GM04504 (cell line): ENCODE data around the gene GGT5.
A peak's percentile ranks its signal among the peaks of the same experiment; 100 is the strongest.
"Not testable (repeated sequence)": the region's sequence is repeated elsewhere in the genome, so short reads cannot be mapped to it uniquely, and the experiment has no call there.

Experiments
- DNase-seq: peaks from one replicate; pipeline ENCODE4 v3.0.0-alpha.2; 2012; ENCODE audit warnings: low read depth

Gene GGT5

GRCh38 chr22:24203856-24204255 is 41.0 kb downstream of the GGT5 start:
- DNase-seq = not testable (repeated sequence)

- DNase-seq = no peak
These were observed 42.9 kb downstream of the GGT5 start for GRCh38 chr22:24201681-24202614.

GRCh38 chr22:24200619-24201212 is 44.2 kb downstream of the GGT5 start:
- DNase-seq = no peak

GRCh38 chr22:24198682-24199052 is 46.2 kb downstream of the GGT5 start:
- DNase-seq = no peak

GRCh38 chr22:24191893-24192292 is 53.0 kb downstream of the GGT5 start:
- DNase-seq = no peak

- DNase-seq = no peak
These were observed 53.5 kb downstream of the GGT5 start for GRCh38 chr22:24191381-24191841.

- DNase-seq = no peak
These were observed 54.2 kb downstream of the GGT5 start for GRCh38 chr22:24190596-24191208.

GRCh38 chr22:24190159-24190540 is 54.7 kb downstream of the GGT5 start:
- no peak for DNase-seq

GRCh38 chr22:24189249-24190158 is 55.4 kb downstream of the GGT5 start:
- DNase-seq = peak; percentile 28

- DNase-seq = no peak
These were observed 56.1 kb downstream of the GGT5 start for GRCh38 chr22:24188705-24189248.

GRCh38 chr22:24187731-24188644 is 56.9 kb downstream of the GGT5 start:
- DNase-seq = no peak

- no peak for DNase-seq
These were observed 57.8 kb downstream of the GGT5 start for GRCh38 chr22:24186892-24187670.

- no peak for DNase-seq
These were observed 58.5 kb downstream of the GGT5 start for GRCh38 chr22:24186352-24186740.

- DNase-seq = no peak
These were observed 59.2 kb downstream of the GGT5 start for GRCh38 chr22:24185501-24186351.

- DNase-seq = no peak
These were observed 59.8 kb downstream of the GGT5 start for GRCh38 chr22:24185001-24185500.

- no peak for DNase-seq
These were observed 60.7 kb downstream of the GGT5 start for GRCh38 chr22:24184057-24184798.

- no peak for DNase-seq
These were observed 61.4 kb downstream of the GGT5 start for GRCh38 chr22:24183321-24184031.
